ENCODE results near the gene EIF4G3. TPM values are rescaled to one million over a fixed set of nuclear protein-coding genes. Genes with fewer than 3 reads are reported as not detected.

The EIF4G3 gene
- total and polyA plus RNA-seq, 12 donors, result 13.3 to 50.2 (median 36.1) TPM

DNA sequence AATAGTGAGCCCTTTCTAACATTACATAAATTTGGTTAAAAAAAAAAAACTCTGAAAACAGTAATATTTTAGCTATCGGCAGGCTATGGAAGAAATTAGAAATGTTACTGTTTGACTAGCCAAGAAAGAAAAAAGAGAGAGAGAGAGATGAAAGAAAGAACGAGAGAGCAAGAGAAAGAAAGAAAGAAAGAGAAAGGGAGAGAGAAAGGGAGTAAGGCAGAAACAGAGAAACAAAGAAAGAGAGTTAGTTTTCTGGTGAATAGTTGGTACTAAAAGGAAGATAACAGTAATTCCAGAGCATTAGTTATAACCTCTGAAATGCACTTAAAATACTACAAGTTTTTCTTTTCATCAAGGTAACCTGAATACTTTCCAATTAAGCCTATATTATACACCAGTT, 229.3 kb downstream of the EIF4G3 start:
- intact Hi-C loops (cut with DNase I), result no loop called here
- Histone ChIP-seq H3K4me1 (peaks cover 0 to 18% (median 0%) of the 10 kb centered on the region in 9 donors), H3K9me3 (no peaks in the 10 kb centered on the region), H3K27me3 (no peaks in the 10 kb centered on the region), H3K36me3 (peaks cover 0 to 48% (median 0%) of the 10 kb centered on the region in 9 donors), H3K27ac (no peak overlapping the region), H3K4me3 (no peak overlapping the region)
- ATAC-seq, result no peak
- 92 to 97% methylated on average over 2 of the region's 2 CpGs for WGBS, 2 donors
- TF ChIP-seq, protein P1, sequence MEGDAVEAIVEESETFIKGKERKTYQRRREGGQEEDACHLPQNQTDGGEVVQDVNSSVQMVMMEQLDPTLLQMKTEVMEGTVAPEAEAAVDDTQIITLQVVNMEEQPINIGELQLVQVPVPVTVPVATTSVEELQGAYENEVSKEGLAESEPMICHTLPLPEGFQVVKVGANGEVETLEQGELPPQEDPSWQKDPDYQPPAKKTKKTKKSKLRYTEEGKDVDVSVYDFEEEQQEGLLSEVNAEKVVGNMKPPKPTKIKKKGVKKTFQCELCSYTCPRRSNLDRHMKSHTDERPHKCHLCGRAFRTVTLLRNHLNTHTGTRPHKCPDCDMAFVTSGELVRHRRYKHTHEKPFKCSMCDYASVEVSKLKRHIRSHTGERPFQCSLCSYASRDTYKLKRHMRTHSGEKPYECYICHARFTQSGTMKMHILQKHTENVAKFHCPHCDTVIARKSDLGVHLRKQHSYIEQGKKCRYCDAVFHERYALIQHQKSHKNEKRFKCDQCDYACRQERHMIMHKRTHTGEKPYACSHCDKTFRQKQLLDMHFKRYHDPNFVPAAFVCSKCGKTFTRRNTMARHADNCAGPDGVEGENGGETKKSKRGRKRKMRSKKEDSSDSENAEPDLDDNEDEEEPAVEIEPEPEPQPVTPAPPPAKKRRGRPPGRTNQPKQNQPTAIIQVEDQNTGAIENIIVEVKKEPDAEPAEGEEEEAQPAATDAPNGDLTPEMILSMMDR (IDR thresholded peaks at IDR 0.05), result no peak
- no peak for DNase-seq

DNA sequence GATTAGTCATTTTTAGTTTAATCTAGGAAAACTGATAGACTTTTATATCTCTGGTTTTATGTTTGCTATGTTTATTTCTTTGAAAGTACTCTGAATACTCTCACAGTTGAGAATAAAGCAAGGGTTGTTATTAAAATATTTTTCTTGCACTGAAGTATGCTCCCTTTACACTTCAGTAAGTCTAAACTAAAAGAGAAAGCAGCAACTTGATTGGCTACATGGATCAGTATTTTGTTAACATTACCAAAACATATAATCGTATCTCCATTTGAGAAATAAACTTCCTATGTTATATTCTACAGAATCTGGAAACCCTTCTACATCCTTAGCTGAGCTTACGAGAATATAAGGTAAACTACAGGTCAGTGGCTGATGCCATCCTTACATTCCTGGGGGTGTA, 240.1 kb downstream of the EIF4G3 start:
- Histone ChIP-seq H3K36me3 (peaks cover 0 to 31% (median 4%) of the 10 kb centered on the region in 9 donors), H3K27ac (no peak overlapping the region), H3K4me1 (peaks cover 0 to 7% (median 0%) of the 10 kb centered on the region in 9 donors), H3K9me3 (no peaks in the 10 kb centered on the region), H3K27me3 (no peaks in the 10 kb centered on the region), H3K4me3 (no peak overlapping the region)
- DNase-seq (no peak), ATAC-seq (no peak)
- TF ChIP-seq, protein P1 (IDR thresholded peaks at IDR 0.05), result no peak
- 94 to 96% methylated on average over 2 of the region's 2 CpGs for WGBS, 2 donors
- intact Hi-C loops (cut with DNase I), result no loop called here

DNA sequence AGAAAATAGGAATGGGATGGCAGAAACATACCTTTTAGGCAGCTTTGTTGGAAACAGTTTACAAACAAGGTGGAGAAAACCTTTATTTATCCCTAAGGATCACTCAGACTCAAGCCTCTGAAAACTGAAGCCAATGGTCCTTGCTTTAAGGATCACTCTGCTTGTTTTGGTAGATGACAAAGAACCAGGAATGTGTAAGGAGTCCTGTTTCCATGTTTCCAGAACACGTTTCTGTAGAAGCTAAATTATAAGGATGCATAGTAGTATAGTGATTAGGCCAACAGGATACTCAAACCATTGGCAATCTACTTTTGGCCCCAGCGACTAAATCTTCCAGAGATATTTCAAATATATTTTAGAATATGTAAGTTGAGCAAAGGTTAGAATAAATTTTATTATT, 240.5 kb downstream of the EIF4G3 start:
- DNase-seq (no peak), ATAC-seq (no peak)
- Histone ChIP-seq H3K4me1 (peaks cover 0 to 7% (median 0%) of the 10 kb centered on the region in 9 donors), H3K36me3 (peaks cover 0 to 27% (median 4%) of the 10 kb centered on the region in 9 donors), H3K27me3 (no peaks in the 10 kb centered on the region), H3K4me3 (no peak overlapping the region), H3K9me3 (no peaks in the 10 kb centered on the region), H3K27ac (no peak overlapping the region)
- intact Hi-C loops (cut with DNase I), result no loop called here
- WGBS, 2 donors, result 92% methylated on average over 2 of the region's 2 CpGs
- TF ChIP-seq, protein P1 (IDR thresholded peaks at IDR 0.05), result no peak

DNA sequence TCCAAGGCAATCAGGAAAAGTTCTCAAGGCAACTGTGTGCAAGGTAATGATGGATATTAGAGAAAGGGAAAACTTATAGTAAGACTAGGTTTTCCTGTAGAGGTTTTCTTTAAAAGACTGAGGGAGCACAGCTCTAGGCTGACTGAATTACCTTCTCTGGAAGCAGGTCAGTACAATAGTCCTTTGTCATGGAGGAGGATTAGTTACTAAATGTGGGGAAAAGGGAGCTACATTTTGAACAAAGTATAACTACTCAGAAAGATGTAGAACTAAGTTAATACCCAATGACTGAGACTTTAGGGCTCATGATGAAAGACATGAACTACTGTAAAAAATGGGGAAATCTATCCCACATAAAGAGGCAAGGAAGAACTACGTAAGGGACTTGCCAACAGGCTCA, 241.0 kb downstream of the EIF4G3 start:
- Histone ChIP-seq H3K27ac (no peak overlapping the region), H3K9me3 (no peaks in the 10 kb centered on the region), H3K27me3 (no peaks in the 10 kb centered on the region), H3K4me1 (peaks cover 0 to 7% (median 0%) of the 10 kb centered on the region in 9 donors), H3K36me3 (peaks cover 0 to 24% (median 4%) of the 10 kb centered on the region in 9 donors), H3K4me3 (no peak overlapping the region)
- 97% methylated on average over 1 of the region's 1 CpG for WGBS, 2 donors
- intact Hi-C loops (cut with DNase I), result no loop called here
- DNase-seq, result no peak
- TF ChIP-seq, protein P1 (IDR thresholded peaks at IDR 0.05), result no peak
- no peak for ATAC-seq
